RPMI8226 (cell line): ENCODE results near the gene SMG9.

Source experiments
- DNase-seq: peaks from one replicate; pipeline ENCODE4 v3.0.0-alpha.2; 2015

The SMG9 gene

GRCh38 chr19:43754503-43755255 is at the start of gene SMG9:
TSS of gene SMG9 (minus strand) at chr19:43754962. CDS start at chr19:43750741, 4,221 bp downstream.
- DNase-seq = peak; percentile 95

- DNase-seq = no peak
Observed at GRCh38 chr19:43804432-43804831, 49.7 kb upstream of the SMG9 start.

GRCh38 chr19:43802216-43802951 is 47.6 kb upstream of the SMG9 start, which contains the start of gene LYPD5:
TSS of gene LYPD5 (minus strand) at chr19:43802447. CDS start at chr19:43802380, 67 bp downstream.
- no peak for DNase-seq

GRCh38 chr19:43799502-43800142 is 44.9 kb upstream of the SMG9 start:
- peak; percentile 30 for DNase-seq

GRCh38 chr19:43798546-43799409 is 44.0 kb upstream of the SMG9 start:
- DNase-seq = peak; percentile 29

- no peak for DNase-seq
Observed at GRCh38 chr19:43798026-43798545, 43.3 kb upstream of the SMG9 start.

- no peak for DNase-seq
Observed at GRCh38 chr19:43797556-43797955, 42.8 kb upstream of the SMG9 start.

GRCh38 chr19:43797118-43797517 is 42.4 kb upstream of the SMG9 start:
- DNase-seq = no peak

GRCh38 chr19:43790587-43790986 is 35.8 kb upstream of the SMG9 start:
- DNase-seq = no peak

- peak; percentile 15 for DNase-seq
Observed at GRCh38 chr19:43789029-43789428, 34.3 kb upstream of the SMG9 start.

- no peak for DNase-seq
Observed at GRCh38 chr19:43786665-43787064, 31.9 kb upstream of the SMG9 start.

GRCh38 chr19:43784981-43785808 is 30.4 kb upstream of the SMG9 start:
- DNase-seq = peak; percentile 73

- DNase-seq = peak; percentile 67
Observed at GRCh38 chr19:43784241-43784980, 29.6 kb upstream of the SMG9 start.

GRCh38 chr19:43783636-43784035 is 28.9 kb upstream of the SMG9 start:
- no peak for DNase-seq

GRCh38 chr19:43782689-43783231 is 28.0 kb upstream of the SMG9 start:
- no peak for DNase-seq

GRCh38 chr19:43782311-43782660 is 27.5 kb upstream of the SMG9 start:
- no peak for DNase-seq

- no peak for DNase-seq
Observed at GRCh38 chr19:43781630-43782310, 27.0 kb upstream of the SMG9 start.

GRCh38 chr19:43780706-43781525 is 26.2 kb upstream of the SMG9 start, which contains the start of gene KCNN4:
TSS of gene KCNN4 (minus strand) at chr19:43780973. CDS start at chr19:43780861, 112 bp downstream.
- peak; percentile 70 for DNase-seq

- DNase-seq = peak; percentile 56
Observed at GRCh38 chr19:43779820-43780219, 25.1 kb upstream of the SMG9 start.
